Smooth muscle cell (in vitro differentiated cells): ENCODE results near the gene AK1. TPM values are rescaled to one million over a fixed set of nuclear protein-coding genes. Genes with fewer than 3 reads are reported as not detected.

Source experiments
- DNase-seq: peaks from one replicate; lab custom pipeline; 2025; ENCODE audit not compliant: unreplicated experiment; lab: John Stamatoyannopoulos, UW
- H2AFZ ChIP-seq: fragments of 200-600 bp; sonication (generic); 2 replicates; pipeline ENCODE4 v1.6.0; 2016; ENCODE audit warnings: antibody characterized with exemption, low read depth, mild to moderate bottlenecking
- H3F3A ChIP-seq: fragments of 200-600 bp; sonication (generic); 2 replicates; pipeline ENCODE4 v1.6.0; 2017; ENCODE audit warnings: antibody characterized with exemption, low read depth
- H3K27ac ChIP-seq: fragments of 200-600 bp; sonication (generic); 2 replicates; pipeline ENCODE4 v1.5.1; 2016; ENCODE audit warnings: low read depth, mild to moderate bottlenecking
- H3K27me3 ChIP-seq: fragments of 200-600 bp; sonication (generic); 2 replicates; pipeline ENCODE4 v1.6.1; 2016; ENCODE audit warnings: low read depth, mild to moderate bottlenecking
- H3K36me3 ChIP-seq: fragments of 200-600 bp; sonication (generic); 2 replicates; pipeline ENCODE4 v1.5.1; 2016; ENCODE audit warnings: low read depth
- H3K4me1 ChIP-seq: fragments of 200-600 bp; sonication (generic); 2 replicates; pipeline ENCODE4 v1.5.1; 2016; ENCODE audit warnings: low read depth
- H3K4me2 ChIP-seq: fragments of 200-600 bp; sonication (generic); 2 replicates; pipeline ENCODE4 v1.6.0; 2016; ENCODE audit warnings: mild to moderate bottlenecking
- H3K4me3 ChIP-seq: fragments of 200-600 bp; sonication (generic); 2 replicates; pipeline ENCODE4 v1.5.1; 2016; ENCODE audit warnings: mild to moderate bottlenecking
- H3K79me2 ChIP-seq: fragments of 200-600 bp; sonication (generic); 2 replicates; pipeline ENCODE4 v1.6.0; 2016; ENCODE audit warnings: low read depth, mild to moderate bottlenecking
- H3K9ac ChIP-seq: fragments of 200-600 bp; sonication (generic); 2 replicates; pipeline ENCODE4 v1.6.0; 2016; ENCODE audit warnings: low read depth
- H3K9me3 ChIP-seq: fragments of 200-600 bp; sonication (generic); replicated peaks from 2 replicates; pipeline ENCODE4 v1.5.1; 2016; ENCODE audit warnings: low read depth
- H4K20me1 ChIP-seq: fragments of 200-600 bp; sonication (generic); 2 replicates; pipeline ENCODE4 v1.6.0; 2016; ENCODE audit warnings: low read depth
- WGBS: methylation state at CpG from one replicate; pipeline ENCODE4 v1.1.7; 2016; ENCODE audit warnings: low lambda C conversion rate; 5-methylcytosine and 5-hydroxymethylcytosine counted together
- polyA plus RNA-seq: library from polyadenylated mRNA; unstranded; fragments of >200 nt; fragmentation: Nextera tagmentation; extraction: Ambion mirVana; gene quantifications from 2 replicates; pipeline ENCODE4 v1.2.1, GENCODE V29; 2016
- total RNA-seq: library from RNA; depleted of rRNA; stranded (reverse); fragments of >200 nt; gene quantifications from 2 replicates; pipeline ENCODE4 v1.2.3, GENCODE V29; 2014
- TF ChIP-seq, protein P1 (sequence below): fragments of 200-600 bp; sonication (generic); IDR thresholded peaks from 2 replicates; pipeline ENCODE4 v1.5.1; 2017; ENCODE audit warnings: borderline replicate concordance, mild to moderate bottlenecking, antibody characterized with exemption; ENCODE audit not compliant: insufficient read depth, poor library complexity, severe bottlenecking

Gene AK1
- total and polyA plus RNA-seq, 2 experiments from 2014 or later = 52.4 to 97.8 TPM

DNA sequence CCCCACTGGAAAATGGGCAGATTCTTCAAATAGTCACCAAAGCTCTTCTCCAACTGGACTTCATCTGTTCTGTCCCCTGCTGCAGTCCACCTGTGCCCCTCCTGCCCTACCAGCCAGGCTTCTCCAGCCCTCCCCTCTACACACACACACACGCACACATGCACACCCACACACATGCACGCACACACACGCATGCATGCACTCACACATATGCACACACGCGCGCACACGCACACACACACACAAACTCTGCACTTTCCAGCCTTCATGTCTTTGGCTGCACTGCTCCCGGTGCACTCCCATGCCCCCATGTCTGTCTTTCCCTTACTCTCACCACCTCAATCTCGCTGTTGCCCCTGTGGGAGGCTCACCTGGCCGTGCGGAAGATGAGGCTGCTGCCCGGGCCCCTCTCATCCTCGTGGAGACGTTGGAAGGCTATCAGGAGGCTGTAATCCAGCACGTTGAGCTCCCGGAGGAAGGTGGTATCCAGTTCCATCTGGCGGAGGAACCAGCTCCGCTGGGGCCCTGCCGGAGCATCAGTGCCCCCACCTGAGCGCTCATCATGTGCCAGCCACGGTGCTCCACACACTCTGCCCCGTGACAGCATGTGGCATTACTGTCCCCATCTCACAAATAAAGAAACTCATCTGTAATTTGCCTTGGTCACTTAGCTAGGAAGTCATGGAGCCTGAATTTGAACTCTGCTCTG lies 47.4 kb upstream of the AK1 start:
- no peak overlapping the region for H3K4me3 ChIP-seq
- H3K4me1 ChIP-seq = peaks cover 13% of the 10 kb centered on the region
- H4K20me1 ChIP-seq = no peaks in the 10 kb centered on the region
- 92% methylated on average over 22 of the region's 22 CpGs for WGBS
- H3K27ac ChIP-seq = no peak overlapping the region
- peaks cover 23% of the 10 kb centered on the region for H3K27me3 ChIP-seq
- no peak overlapping the region for H2AFZ ChIP-seq
- no peaks in the 10 kb centered on the region for H3K79me2 ChIP-seq
- TF ChIP-seq, protein P1, sequence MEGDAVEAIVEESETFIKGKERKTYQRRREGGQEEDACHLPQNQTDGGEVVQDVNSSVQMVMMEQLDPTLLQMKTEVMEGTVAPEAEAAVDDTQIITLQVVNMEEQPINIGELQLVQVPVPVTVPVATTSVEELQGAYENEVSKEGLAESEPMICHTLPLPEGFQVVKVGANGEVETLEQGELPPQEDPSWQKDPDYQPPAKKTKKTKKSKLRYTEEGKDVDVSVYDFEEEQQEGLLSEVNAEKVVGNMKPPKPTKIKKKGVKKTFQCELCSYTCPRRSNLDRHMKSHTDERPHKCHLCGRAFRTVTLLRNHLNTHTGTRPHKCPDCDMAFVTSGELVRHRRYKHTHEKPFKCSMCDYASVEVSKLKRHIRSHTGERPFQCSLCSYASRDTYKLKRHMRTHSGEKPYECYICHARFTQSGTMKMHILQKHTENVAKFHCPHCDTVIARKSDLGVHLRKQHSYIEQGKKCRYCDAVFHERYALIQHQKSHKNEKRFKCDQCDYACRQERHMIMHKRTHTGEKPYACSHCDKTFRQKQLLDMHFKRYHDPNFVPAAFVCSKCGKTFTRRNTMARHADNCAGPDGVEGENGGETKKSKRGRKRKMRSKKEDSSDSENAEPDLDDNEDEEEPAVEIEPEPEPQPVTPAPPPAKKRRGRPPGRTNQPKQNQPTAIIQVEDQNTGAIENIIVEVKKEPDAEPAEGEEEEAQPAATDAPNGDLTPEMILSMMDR = no peak
- H3K36me3 ChIP-seq = no peaks in the 10 kb centered on the region
- no peak for DNase-seq
- no peak overlapping the region for H3K9ac ChIP-seq
- H3K4me2 ChIP-seq = no peak overlapping the region
- no peaks in the 10 kb centered on the region for H3K9me3 ChIP-seq
- H3F3A ChIP-seq = peaks cover 7% of the 10 kb centered on the region

DNA sequence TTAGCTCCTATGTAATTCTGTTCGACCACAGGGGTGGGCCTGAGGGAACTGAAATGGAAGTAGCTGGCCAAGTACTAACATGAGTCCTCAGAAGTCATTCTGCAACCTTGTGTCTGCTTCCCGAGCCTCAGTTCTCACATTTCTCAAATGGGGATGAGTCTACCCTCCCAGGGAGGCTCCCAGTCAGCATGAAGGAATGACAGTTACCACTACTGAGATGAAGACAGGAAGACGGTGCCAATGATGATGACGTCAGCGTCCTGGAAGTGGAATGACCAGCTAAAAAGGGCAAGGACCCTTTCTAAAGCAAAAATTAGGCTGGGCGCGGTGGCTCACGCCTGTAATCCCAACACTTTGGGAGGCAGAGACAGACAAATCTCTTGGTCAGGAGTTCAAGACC lies 46.3 kb upstream of the AK1 start:
- 62% methylated on average over 8 of the region's 8 CpGs for WGBS
- no peak overlapping the region for H3K4me2 ChIP-seq
- peaks cover 13% of the 10 kb centered on the region for H3K4me1 ChIP-seq
- TF ChIP-seq, protein P1 = no peak
- H3K36me3 ChIP-seq = no peaks in the 10 kb centered on the region
- H2AFZ ChIP-seq = no peak overlapping the region
- H3F3A ChIP-seq = peaks cover 10% of the 10 kb centered on the region
- H3K4me3 ChIP-seq = no peak overlapping the region
- H4K20me1 ChIP-seq = no peaks in the 10 kb centered on the region
- H3K79me2 ChIP-seq = no peaks in the 10 kb centered on the region
- H3K9ac ChIP-seq = no peak overlapping the region
- no peaks in the 10 kb centered on the region for H3K9me3 ChIP-seq
- H3K27me3 ChIP-seq = peaks cover 23% of the 10 kb centered on the region
- peak overlapping the region; percentile 59 for H3K27ac ChIP-seq
- no peak for DNase-seq

DNA sequence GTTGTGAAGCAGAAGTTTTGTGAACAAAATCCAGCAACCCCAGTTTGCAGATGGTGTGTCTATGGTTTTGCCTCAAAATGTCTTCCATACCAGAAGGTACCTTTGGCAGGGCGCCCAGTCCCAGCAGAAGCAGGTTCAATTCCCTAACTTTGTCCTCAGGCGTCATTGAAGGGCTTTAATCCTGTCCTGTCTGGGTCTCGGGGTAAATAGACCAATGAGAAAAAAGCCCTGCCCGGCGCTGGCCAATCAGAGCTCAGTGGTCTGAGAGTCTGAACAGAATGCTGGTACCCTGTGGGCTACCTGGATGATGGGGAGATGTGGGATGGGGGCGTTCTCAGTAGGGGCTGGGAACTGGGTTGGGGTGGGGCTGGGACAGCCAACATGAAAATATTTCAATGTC lies 45.6 kb upstream of the AK1 start:
- TF ChIP-seq, protein P1 = no peak
- Histone ChIP-seq H2AFZ (no peak overlapping the region), H3K27me3 (peaks cover 23% of the 10 kb centered on the region), H3K4me3 (no peak overlapping the region), H3K4me2 (no peak overlapping the region), H3K9me3 (no peaks in the 10 kb centered on the region), H3K36me3 (no peaks in the 10 kb centered on the region), H3F3A (peaks cover 16% of the 10 kb centered on the region), H3K79me2 (no peaks in the 10 kb centered on the region), H4K20me1 (no peaks in the 10 kb centered on the region), H3K27ac (peak overlapping the region; percentile 59), H3K4me1 (peaks cover 10% of the 10 kb centered on the region), H3K9ac (no peak overlapping the region)
- WGBS = 73% methylated on average over 6 of the region's 6 CpGs
- DNase-seq = no peak
